Measurements from ENCODE around the gene OMP. TPM values are rescaled to one million over a fixed set of nuclear protein-coding genes. Genes with fewer than 3 reads are reported as not detected.
"Not testable (repeated sequence)": the region's sequence is repeated elsewhere in the genome, so short reads cannot be mapped to it uniquely, and the experiment has no call there.

OMP gene
- total and polyA plus RNA-seq, 2 experiments from 2014 or later: not detected

GRCh38 chr11:77093987-77094840 lies 8.4 kb upstream of the OMP start:
- no peak for TF ChIP-seq CTCF (IDR thresholded peaks at IDR 0.05; ENCODE audit: low read depth, low read length)
- Histone ChIP-seq H3K27ac (no peak overlapping the region), H3K9me3 (ENCODE audit: low read depth) (no peaks in the 10 kb centered on the region), H3K27me3 (no peaks in the 10 kb centered on the region), H3K4me1 (ENCODE audit: low read depth) (no peaks in the 10 kb centered on the region), H3K36me3 (no peaks in the 10 kb centered on the region), H3K4me3 (no peak overlapping the region)
- no peak for DNase-seq (ENCODE audit: low read depth in 1 of 2, low spot score in 1 of 2)

- no peak overlapping the region for H3K27ac ChIP-seq
- H3K27me3 ChIP-seq: no peaks in the 10 kb centered on the region
- TF ChIP-seq CTCF (IDR thresholded peaks at IDR 0.05; ENCODE audit: low read depth, low read length): no peak
- no peak overlapping the region for H3K4me3 ChIP-seq
- H3K4me1 ChIP-seq (ENCODE audit: low read depth): no peaks in the 10 kb centered on the region
- no peaks in the 10 kb centered on the region for H3K9me3 ChIP-seq (ENCODE audit: low read depth)
- H3K36me3 ChIP-seq: no peaks in the 10 kb centered on the region
- DNase-seq (ENCODE audit: low read depth in 1 of 2, low spot score in 1 of 2): no peak
These were observed 7.7 kb upstream of the OMP start for GRCh38 chr11:77094841-77095365.

GRCh38 chr11:77095551-77096490 lies 6.8 kb upstream of the OMP start:
- Histone ChIP-seq H3K27ac (no peak overlapping the region), H3K4me3 (no peak overlapping the region), H3K9me3 (ENCODE audit: low read depth) (no peaks in the 10 kb centered on the region), H3K4me1 (ENCODE audit: low read depth) (no peaks in the 10 kb centered on the region), H3K36me3 (no peaks in the 10 kb centered on the region), H3K27me3 (no peaks in the 10 kb centered on the region)
- no peak for TF ChIP-seq CTCF (IDR thresholded peaks at IDR 0.05; ENCODE audit: low read depth, low read length)
- no peak for DNase-seq (ENCODE audit: low read depth in 1 of 2, low spot score in 1 of 2)

GRCh38 chr11:77096591-77097019 lies 6.0 kb upstream of the OMP start:
- Histone ChIP-seq H3K4me1 (ENCODE audit: low read depth) (no peaks in the 10 kb centered on the region), H3K27ac (no peak overlapping the region), H3K36me3 (no peaks in the 10 kb centered on the region), H3K27me3 (no peaks in the 10 kb centered on the region), H3K4me3 (no peak overlapping the region), H3K9me3 (ENCODE audit: low read depth) (no peaks in the 10 kb centered on the region)
- no peak for TF ChIP-seq CTCF (IDR thresholded peaks at IDR 0.05; ENCODE audit: low read depth, low read length)
- DNase-seq (ENCODE audit: low read depth in 1 of 2, low spot score in 1 of 2): no peak

GRCh38 chr11:77097180-77097579 lies 5.5 kb upstream of the OMP start:
- not testable (repeated sequence) for H3K4me3 ChIP-seq; DNase-seq (ENCODE audit: low read depth in 1 of 2, low spot score in 1 of 2); H3K4me1 ChIP-seq (ENCODE audit: low read depth); H3K27me3 ChIP-seq; H3K9me3 ChIP-seq (ENCODE audit: low read depth); H3K36me3 ChIP-seq; H3K27ac ChIP-seq

Measured in cardiac muscle cell (in vitro differentiated cells and primary cell).